A549 (cell line): ENCODE results near the gene ASGR1.
A peak's percentile ranks its signal among the peaks of the same experiment; 100 is the strongest.

Source experiments
- EP300 ChIP-seq, 2 experiments: fragments of >200 bp; sonication (Bioruptor Twin); formaldehyde crosslinking; IDR thresholded peaks; 2 replicates in 1 of 2; 3 replicates in 1 of 2; pipeline ENCODE4 v1.6.1; 2016 to 2017
- KDM1A ChIP-seq: fragments of 200-600 bp; sonication (generic); IDR thresholded peaks from 2 replicates; pipeline ENCODE4 v1.6.1; 2016; ENCODE audit warnings: low read depth, mild to moderate bottlenecking
- MAZ ChIP-seq: fragments of 150-350 bp; IDR thresholded peaks from 2 replicates; pipeline ENCODE4 v1.6.1; 2014; ENCODE audit warnings: antibody characterized with exemption, low read depth, low read length, borderline replicate concordance
- POLR2A ChIP-seq: IDR thresholded peaks from 2 replicates; pipeline ENCODE4 v1.6.1; 2012; ENCODE audit warnings: mild to moderate bottlenecking, low read length
- RAD21 ChIP-seq, 2 experiments: fragments of >200 bp in 1 of 2; sonication (Bioruptor Twin) in 1 of 2; formaldehyde crosslinking in 1 of 2; IDR thresholded peaks in 1 of 2; conservative IDR thresholded peaks in 1 of 2; 2 replicates in 1 of 2; 3 replicates in 1 of 2; pipeline ENCODE4 v1.6.1; 2012 to 2018; ENCODE audit warnings: inconsistent platforms in 1 of 2
- TF ChIP-seq, protein P1 (sequence below): fragments of 450-650 bp; IDR thresholded peaks from 2 replicates; pipeline ENCODE4 v1.6.1; 2014; ENCODE audit warnings: antibody characterized with exemption
- TF ChIP-seq, protein P2 (sequence below): fragments of >200 bp; sonication (Bioruptor Twin); formaldehyde crosslinking; IDR thresholded peaks from 3 replicates; pipeline ENCODE4 v1.5.1; 2016
- TF ChIP-seq, protein P3 (sequence below): fragments of 250-450 bp; sonication (Bioruptor Pico); IDR thresholded peaks from 2 replicates; pipeline ENCODE4 v1.5.0; 2021; ENCODE audit warnings: mild to moderate bottlenecking, moderate library complexity, borderline replicate concordance
- TF ChIP-seq, protein P4 (sequence below): IDR thresholded peaks from 2 replicates; pipeline ENCODE4 v1.6.1; 2012

DNA sequence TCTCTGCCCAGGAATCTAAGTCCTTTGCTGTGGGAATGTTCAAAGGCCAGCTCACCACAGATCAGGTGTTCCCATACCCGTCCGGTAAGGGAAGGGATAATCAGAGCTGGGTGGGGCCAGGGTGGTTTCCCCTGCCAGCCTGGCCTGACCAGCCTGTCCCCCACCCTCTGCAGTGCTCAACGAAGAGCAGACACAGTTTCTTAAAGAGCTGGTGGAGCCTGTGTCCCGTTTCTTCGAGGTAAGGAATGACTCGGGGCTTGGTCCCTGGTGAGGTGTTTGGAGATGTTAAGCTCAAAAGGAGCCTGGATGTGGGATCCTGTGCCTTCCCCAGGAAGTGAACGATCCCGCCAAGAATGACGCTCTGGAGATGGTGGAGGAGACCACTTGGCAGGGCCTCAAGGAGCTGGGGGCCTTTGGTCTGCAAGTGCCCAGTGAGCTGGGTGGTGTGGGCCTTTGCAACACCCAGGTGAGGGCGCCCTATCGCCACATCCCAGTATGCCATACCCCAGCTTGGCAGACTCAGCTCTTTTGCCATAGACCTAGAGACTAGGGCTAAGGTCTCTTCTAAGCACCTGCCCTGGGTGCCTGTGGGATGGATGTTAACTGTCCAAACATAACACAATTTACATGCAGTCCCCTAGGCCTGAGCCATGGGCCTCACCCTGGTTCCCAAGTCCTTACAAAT is 41.6 kb upstream of the ASGR1 start:
- TF ChIP-seq, protein P1, sequence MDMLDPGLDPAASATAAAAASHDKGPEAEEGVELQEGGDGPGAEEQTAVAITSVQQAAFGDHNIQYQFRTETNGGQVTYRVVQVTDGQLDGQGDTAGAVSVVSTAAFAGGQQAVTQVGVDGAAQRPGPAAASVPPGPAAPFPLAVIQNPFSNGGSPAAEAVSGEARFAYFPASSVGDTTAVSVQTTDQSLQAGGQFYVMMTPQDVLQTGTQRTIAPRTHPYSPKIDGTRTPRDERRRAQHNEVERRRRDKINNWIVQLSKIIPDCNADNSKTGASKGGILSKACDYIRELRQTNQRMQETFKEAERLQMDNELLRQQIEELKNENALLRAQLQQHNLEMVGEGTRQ, result no peak
- TF ChIP-seq, protein P2, sequence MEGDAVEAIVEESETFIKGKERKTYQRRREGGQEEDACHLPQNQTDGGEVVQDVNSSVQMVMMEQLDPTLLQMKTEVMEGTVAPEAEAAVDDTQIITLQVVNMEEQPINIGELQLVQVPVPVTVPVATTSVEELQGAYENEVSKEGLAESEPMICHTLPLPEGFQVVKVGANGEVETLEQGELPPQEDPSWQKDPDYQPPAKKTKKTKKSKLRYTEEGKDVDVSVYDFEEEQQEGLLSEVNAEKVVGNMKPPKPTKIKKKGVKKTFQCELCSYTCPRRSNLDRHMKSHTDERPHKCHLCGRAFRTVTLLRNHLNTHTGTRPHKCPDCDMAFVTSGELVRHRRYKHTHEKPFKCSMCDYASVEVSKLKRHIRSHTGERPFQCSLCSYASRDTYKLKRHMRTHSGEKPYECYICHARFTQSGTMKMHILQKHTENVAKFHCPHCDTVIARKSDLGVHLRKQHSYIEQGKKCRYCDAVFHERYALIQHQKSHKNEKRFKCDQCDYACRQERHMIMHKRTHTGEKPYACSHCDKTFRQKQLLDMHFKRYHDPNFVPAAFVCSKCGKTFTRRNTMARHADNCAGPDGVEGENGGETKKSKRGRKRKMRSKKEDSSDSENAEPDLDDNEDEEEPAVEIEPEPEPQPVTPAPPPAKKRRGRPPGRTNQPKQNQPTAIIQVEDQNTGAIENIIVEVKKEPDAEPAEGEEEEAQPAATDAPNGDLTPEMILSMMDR, result peak; percentile 66
- TF ChIP-seq MAZ (no peak), POLR2A (peak; percentile 30), EP300 (IDR thresholded peaks at IDR 0.05) (no peak), KDM1A (no peak), RAD21 (conservative IDR thresholded peaks at IDR 0.05 in 1 of 2, IDR thresholded peaks at IDR 0.05 in 1 of 2) (peak; percentile 60 to 69)
- TF ChIP-seq, protein P3, sequence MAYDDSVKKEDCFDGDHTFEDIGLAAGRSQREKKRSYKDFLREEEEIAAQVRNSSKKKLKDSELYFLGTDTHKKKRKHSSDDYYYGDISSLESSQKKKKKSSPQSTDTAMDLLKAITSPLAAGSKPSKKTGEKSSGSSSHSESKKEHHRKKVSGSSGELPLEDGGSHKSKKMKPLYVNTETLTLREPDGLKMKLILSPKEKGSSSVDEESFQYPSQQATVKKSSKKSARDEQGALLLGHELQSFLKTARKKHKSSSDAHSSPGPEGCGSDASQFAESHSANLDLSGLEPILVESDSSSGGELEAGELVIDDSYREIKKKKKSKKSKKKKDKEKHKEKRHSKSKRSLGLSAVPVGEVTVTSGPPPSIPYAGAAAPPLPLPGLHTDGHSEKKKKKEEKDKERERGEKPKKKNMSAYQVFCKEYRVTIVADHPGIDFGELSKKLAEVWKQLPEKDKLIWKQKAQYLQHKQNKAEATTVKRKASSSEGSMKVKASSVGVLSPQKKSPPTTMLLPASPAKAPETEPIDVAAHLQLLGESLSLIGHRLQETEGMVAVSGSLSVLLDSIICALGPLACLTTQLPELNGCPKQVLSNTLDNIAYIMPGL (CRISPR knock-in tag), result no peak
- TF ChIP-seq, protein P4, sequence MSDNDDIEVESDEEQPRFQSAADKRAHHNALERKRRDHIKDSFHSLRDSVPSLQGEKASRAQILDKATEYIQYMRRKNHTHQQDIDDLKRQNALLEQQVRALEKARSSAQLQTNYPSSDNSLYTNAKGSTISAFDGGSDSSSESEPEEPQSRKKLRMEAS, result peak; percentile 27; the same call in 1 of the 2 replicates
